OCI-LY1 (cell line): ENCODE measurements around the gene TMIGD3.

Source experiments
- CTCF ChIP-seq: fragments of 200-600 bp; sonication (generic), shearing (Covaris generic); IDR thresholded peaks from 2 replicates; pipeline ENCODE4 v1.5.1; 2017; ENCODE audit warnings: mild to moderate bottlenecking, antibody characterized with exemption, low read length, moderate library complexity, mixed read lengths
- EZH2 ChIP-seq: fragments of 200-600 bp; sonication (generic), shearing (Covaris generic); IDR thresholded peaks from 2 replicates; pipeline ENCODE4 v1.8.0; 2017; ENCODE audit warnings: borderline replicate concordance, mixed run types, mild to moderate bottlenecking, antibody characterized with exemption, low read length, moderate library complexity, mixed read lengths

GRCh38 chr1:111475701-111476100 is 27.7 kb downstream of the TMIGD3 start:
- TF ChIP-seq EZH2 (no peak), CTCF (no peak)
